Measurements from ENCODE around the gene LAMA3. TPM values are rescaled to one million over a fixed set of nuclear protein-coding genes. Genes with fewer than 3 reads are reported as not detected.

LAMA3 gene
- total and polyA plus RNA-seq, 4 donors, result 0.26 to 3.9 (median 0.37) TPM

GRCh38 chr18:23752796-23753195 lies 63.5 kb downstream of the LAMA3 start:
- WGBS, result 98% methylated on average over 1 of the region's 1 CpG
- no peak for TF ChIP-seq RAD21 (IDR thresholded peaks at IDR 0.05)
- TF ChIP-seq TAF1 (conservative IDR thresholded peaks at IDR 0.05), result no peak
- TF ChIP-seq EGR1 (IDR thresholded peaks at IDR 0.05; ENCODE audit: low read depth in 2 of 2), result no peak
- no peak for TF ChIP-seq ATF3 (IDR thresholded peaks at IDR 0.05)
- TF ChIP-seq REST (IDR thresholded peaks at IDR 0.05), result no peak
- TF ChIP-seq MAX (IDR thresholded peaks at IDR 0.05), result no peak
- no peak for TF ChIP-seq GABPA (IDR thresholded peaks at IDR 0.05 in 1 of 2, conservative IDR thresholded peaks at IDR 0.05 in 1 of 2)
- Histone ChIP-seq H3K27me3 (ENCODE audit: control insufficient read depth in 4 of 4, insufficient read depth in 4 of 4, low read length in 3 of 4) (no peaks in the 10 kb centered on the region), H3K4me3 (ENCODE audit: low read depth in 1 of 3, low read length in 3 of 3) (no peak overlapping the region), H3K27ac (ENCODE audit: low read depth in 1 of 2, low read length in 2 of 2) (no peak overlapping the region), H3K36me3 (ENCODE audit: control insufficient read depth in 4 of 4, insufficient read depth in 3 of 4, low read depth in 1 of 4, low read length in 3 of 4) (no peaks in the 10 kb centered on the region), H3K9ac (ENCODE audit: low read depth in 1 of 2, low read length in 2 of 2) (no peak overlapping the region), H3K9me3 (ENCODE audit: control insufficient read depth in 4 of 4, low read length in 3 of 4) (no peaks in the 10 kb centered on the region), H3K4me1 (ENCODE audit: control insufficient read depth in 4 of 4, insufficient read depth in 4 of 4, low read length in 3 of 4) (no peaks in the 10 kb centered on the region)
- no peak for DNase-seq (ENCODE audit: low spot score)

- 81% methylated on average over 34 of the region's 34 CpGs for WGBS
- TF ChIP-seq MAX (IDR thresholded peaks at IDR 0.05) (no peak), RXRA (IDR thresholded peaks at IDR 0.05) (no peak), JUND (IDR thresholded peaks at IDR 0.05) (no peak), SP1 (IDR thresholded peaks at IDR 0.05) (no peak), HNF4G (IDR thresholded peaks at IDR 0.05) (no peak), HNF4A (conservative IDR thresholded peaks at IDR 0.05) (no peak), NR2F2 (IDR thresholded peaks at IDR 0.05) (no peak), FOXA1 (IDR thresholded peaks at IDR 0.05) (no peak), ATF3 (IDR thresholded peaks at IDR 0.05) (no peak), RAD21 (IDR thresholded peaks at IDR 0.05) (no peak), YY1 (IDR thresholded peaks at IDR 0.05) (no peak), TAF1 (conservative IDR thresholded peaks at IDR 0.05) (no peak), EGR1 (IDR thresholded peaks at IDR 0.05; ENCODE audit: low read depth in 2 of 2) (no peak), REST (IDR thresholded peaks at IDR 0.05) (no peak), FOXA2 (IDR thresholded peaks at IDR 0.05) (no peak), CTCF (IDR thresholded peaks at IDR 0.05; ENCODE audit: low read depth, low read length, missing input control) (no peak), GABPA (IDR thresholded peaks at IDR 0.05 in 1 of 2, conservative IDR thresholded peaks at IDR 0.05 in 1 of 2) (no peak), ZBTB33 (IDR thresholded peaks at IDR 0.05) (no peak)
- H3K27ac ChIP-seq (ENCODE audit: low read depth in 1 of 2, low read length in 2 of 2), result no peak overlapping the region
- no peaks in the 10 kb centered on the region for H3K36me3 ChIP-seq (ENCODE audit: control insufficient read depth in 4 of 4, insufficient read depth in 3 of 4, low read depth in 1 of 4, low read length in 3 of 4)
- no peaks in the 10 kb centered on the region for H3K27me3 ChIP-seq (ENCODE audit: control insufficient read depth in 4 of 4, insufficient read depth in 4 of 4, low read length in 3 of 4)
- H3K9ac ChIP-seq (ENCODE audit: low read depth in 1 of 2, low read length in 2 of 2), result no peak overlapping the region
- H3K4me3 ChIP-seq (ENCODE audit: low read depth in 1 of 3, low read length in 3 of 3), result no peak overlapping the region
- H3K4me1 ChIP-seq (ENCODE audit: control insufficient read depth in 4 of 4, insufficient read depth in 4 of 4, low read length in 3 of 4), result no peaks in the 10 kb centered on the region
- DNase-seq (ENCODE audit: low spot score), result no peak
- no peaks in the 10 kb centered on the region for H3K9me3 ChIP-seq (ENCODE audit: control insufficient read depth in 4 of 4, low read length in 3 of 4)
These were observed 67.6 kb downstream of the LAMA3 start for GRCh38 chr18:23756590-23757436.
